Measurements from ENCODE around the gene MCOLN1.

MCOLN1 gene

DNA sequence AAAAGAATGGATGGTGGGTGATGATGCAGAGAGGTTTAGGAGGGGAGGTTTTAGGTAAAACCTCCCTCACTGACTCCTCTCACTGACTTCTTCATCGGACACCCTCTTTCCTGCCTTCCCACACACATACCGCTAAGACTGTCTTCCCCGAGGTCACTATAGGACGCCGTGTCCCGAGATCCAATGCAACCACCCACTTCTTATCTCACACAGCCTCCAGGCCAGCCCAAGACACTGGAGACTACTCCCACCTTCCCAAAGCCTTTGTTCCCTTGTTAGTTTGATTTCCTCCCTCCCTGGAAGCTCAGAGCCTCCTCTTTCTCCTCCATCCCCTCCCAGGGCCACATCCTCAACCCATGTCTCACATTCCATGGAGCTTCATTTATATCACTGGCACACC lies 56.8 kb downstream of the MCOLN1 start:
- no peak for DNase-seq

DNA sequence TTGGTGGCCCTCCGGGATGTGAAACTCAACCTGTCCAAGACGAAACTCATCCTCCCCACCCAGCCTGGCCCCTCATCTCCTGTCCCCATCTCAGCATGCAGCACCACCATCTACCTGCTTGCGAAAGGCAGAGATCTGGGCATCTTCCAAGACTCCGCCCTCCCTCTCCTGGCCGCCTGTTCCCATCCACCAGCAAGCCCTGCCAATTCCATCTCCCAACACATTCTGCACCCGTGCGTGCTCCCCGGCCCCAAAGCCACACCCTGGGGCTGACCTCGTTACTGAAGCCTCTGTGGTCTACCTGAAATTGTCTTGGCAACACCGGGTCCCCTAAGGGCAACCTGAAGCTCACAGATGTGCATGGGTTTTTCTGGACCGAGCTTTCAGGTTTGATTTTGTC lies 60.0 kb downstream of the MCOLN1 start:
- no peak for DNase-seq

All from NCI-H526 treated with DMSO at 0.1 percent for 48 hours (cell line).